Fibroblast of skin of left quadriceps (primary cell): Measurements from ENCODE around the gene ELMO1.

ENCODE experiments used
- DNase-seq, 2 experiments: peaks; one replicate each; pipeline ENCODE4 v3.0.0-alpha.2; 2013; ENCODE audit warnings: low read depth in 2 of 2

ELMO1 gene

GRCh38 chr7:37016064-37016878, 432.4 kb downstream of the ELMO1 start:
- DNase-seq: no peak

- DNase-seq: no peak
Measured at GRCh38 chr7:37015353-37016034, 433.2 kb downstream of the ELMO1 start.

- DNase-seq: no peak
Measured at GRCh38 chr7:37013771-37014170, 434.9 kb downstream of the ELMO1 start.

- DNase-seq: no peak
Measured at GRCh38 chr7:37011151-37011890, 437.3 kb downstream of the ELMO1 start.

DNA sequence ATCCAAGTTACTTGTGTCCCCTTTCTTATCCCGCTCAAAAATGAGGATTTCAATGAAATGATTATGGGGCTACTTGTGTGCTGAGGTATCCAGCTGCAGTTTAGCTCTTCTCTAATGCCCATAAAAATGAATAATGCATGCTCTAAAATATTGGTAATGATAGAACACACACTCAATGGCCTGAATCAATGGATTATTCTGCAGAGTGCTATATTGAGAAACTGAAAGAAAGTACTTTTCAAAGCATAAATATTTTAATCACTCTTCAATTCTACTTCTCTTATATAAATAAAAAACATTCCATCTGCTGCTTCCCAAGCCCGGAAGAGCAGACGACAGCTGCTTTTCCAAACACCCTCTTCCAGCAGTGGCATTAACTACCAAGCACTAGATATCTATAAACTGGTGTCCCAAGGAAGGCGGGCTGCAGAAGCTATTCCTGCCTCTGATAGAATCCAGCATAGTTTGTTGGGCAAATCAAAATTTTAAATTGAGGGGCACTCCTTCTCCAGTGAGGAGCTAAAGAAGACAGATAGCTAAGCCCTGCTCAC, 439.5 kb downstream of the ELMO1 start:
- DNase-seq: no peak

GRCh38 chr7:37007691-37008090, 441.0 kb downstream of the ELMO1 start:
- no peak for DNase-seq

DNA sequence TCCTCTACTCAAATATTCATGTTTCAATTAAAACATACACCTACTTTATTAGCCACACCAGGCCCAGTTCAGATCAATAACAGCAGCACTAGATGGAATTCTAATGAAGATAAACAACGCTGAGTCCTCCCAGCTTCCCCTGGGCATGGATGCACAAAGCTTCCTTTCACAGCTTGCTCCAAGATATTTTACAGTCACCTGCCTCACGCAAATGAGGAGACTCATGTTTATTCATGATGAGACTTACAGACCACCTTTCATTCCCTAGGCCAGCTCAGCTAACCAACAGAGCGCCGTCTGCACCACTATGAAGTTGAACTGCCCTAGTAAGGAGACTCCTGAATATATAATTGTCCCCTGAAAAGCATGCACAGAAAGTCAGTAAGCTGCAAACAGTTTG, 441.4 kb downstream of the ELMO1 start:
- no peak for DNase-seq

DNA sequence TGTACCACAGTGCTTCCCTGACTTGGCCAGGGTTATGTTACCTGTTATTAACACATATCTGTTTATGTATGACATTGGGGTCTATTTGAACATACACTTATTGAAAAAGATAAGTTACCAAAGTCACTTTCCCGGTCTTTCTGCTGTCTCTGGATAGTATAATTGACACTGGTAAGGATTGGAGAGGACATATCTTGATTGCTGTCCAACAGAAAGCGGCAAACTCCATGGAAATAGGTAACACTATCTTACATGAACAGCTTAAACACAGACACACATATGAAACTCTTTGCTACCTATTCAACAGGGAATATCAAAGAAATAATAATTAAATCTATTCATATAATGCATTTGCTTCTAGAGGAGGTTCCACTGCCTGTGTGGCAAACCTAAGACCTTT, 441.9 kb downstream of the ELMO1 start:
- no peak for DNase-seq

DNA sequence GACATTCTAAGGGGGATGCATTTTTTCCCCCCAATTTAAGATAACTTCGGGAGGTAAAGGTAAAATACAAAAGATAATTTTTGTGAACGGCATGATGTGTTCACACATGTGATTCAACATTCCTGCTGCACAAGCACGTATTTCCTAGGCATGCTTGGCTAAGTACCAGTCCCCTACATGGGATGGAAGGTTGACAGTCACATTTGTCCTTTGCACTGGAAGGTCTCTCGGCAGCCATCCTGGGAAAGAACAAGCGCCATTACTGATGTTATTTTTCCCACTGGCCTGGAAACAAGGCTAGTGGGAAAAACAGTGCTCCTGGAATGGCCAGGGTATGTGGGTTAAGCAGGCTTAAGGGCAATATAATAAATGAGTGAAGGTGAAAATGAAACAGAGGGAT, 448.2 kb downstream of the ELMO1 start:
- no peak for DNase-seq

GRCh38 chr7:36999626-37000485, 448.8 kb downstream of the ELMO1 start:
- no peak for DNase-seq

- DNase-seq: no peak
Measured at GRCh38 chr7:36995776-36996175, 452.9 kb downstream of the ELMO1 start.

DNA sequence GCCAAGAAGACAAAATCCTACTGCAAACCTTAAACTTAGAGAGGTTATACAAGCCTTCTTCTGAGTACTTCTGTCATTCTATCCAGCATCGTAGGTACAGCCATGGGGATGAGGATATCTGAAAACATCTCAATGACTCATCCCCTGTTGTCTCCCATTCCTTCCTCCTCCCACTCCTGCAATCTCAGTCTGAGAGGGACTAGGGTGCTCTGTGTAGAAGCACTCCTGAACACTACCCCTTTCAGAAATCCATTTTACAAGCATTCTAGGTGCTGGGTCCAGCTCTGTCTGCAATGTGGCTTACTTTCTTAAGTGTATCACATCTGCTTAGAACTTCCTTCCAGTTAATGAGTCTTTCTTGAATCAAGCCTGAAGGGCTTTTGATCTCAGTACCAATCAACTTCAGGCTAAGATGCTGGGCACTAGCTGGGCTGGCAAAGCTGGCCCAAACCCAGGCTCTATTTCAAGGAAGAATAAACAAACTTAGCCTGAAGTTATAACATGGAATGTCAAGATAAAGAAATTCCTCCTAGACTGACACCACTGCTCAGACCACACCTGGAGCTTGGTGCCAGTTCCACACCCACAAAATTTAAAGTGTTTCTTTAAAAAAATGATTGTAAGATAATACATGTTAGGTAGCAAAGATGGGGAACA, 454.1 kb downstream of the ELMO1 start:
- DNase-seq: no peak

GRCh38 chr7:36986948-36987724, 461.5 kb downstream of the ELMO1 start:
- DNase-seq: peak; percentile 4 to 8

GRCh38 chr7:36986511-36986933, 462.1 kb downstream of the ELMO1 start:
- peak in 1 of 2 experiments; percentile 1 for DNase-seq

DNA sequence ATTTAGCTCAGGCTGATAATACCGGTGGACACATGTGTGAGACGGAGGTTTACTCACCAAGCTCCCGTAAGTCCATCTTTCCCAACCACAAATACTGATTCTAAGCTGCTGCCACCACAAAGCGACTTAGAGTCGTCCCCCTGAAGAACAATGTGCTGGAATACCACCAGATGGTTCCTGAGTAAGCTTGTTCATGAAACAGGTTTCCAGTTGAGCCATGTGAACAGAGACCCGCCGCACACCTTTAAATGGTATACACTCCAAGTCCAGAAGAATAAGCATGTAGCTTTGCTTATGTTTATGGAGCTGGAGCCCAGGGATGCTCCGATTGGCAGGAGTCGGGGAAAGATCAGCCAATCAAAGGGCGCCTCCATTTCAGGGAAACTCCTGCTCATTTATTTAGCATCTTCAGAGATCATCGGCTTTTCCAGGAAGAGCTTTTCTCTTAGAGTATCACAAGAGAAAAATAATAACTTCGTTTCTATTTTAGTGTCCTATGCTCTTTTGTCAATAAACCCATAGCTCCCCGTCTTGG, 462.7 kb downstream of the ELMO1 start:
- DNase-seq: no peak

DNA sequence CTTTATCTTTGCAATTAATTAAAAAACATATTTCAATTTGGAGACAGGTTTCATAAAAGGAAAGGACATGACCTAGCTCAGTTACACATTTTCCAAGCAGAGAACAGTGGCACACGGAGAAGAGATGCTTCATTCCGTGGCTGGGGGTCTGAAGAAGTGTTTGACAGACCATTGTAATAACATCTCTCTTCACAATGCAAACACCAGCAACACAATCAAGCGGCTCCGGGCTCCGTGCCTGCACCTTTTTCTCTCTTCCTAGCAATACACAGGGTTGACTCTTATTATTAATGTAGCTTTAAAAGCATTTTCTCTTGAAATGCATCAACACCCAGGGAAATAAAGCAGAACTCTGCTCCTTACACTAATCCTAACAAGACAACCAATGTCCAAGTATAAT, 463.3 kb downstream of the ELMO1 start:
- no peak for DNase-seq

- DNase-seq: no peak
Measured at GRCh38 chr7:36984710-36985312, 463.9 kb downstream of the ELMO1 start.

DNA sequence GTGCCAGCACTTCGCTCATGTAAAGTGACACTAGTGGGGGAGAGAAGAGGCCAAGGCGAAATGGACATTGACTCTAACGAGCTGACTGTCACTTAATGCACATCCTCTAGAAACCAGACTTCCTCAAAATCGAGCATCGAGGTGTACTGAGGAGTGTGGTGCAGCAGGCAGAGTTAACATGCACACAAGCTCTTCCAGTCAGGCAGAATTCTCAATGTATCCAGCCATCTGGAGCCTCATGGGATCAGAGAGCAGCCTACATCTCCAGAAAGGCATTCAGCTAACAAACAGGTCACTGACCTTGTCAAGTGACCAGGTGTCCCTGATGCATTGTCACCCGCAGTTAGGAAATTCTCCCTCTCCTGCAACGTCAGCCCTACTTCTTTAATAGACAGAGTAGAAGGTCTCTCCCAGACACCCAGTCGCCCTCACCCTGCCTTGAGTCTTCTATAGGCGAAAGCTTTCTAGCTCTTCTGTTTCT, 464.6 kb downstream of the ELMO1 start:
- no peak for DNase-seq

- DNase-seq: no peak
Measured at GRCh38 chr7:36982766-36983165, 465.9 kb downstream of the ELMO1 start.
